Neutrophil (primary cell): ENCODE results near the gene COL15A1.

Experiments used
- H3K27ac ChIP-seq: fragments of 200-600 bp; sonication (generic); 2 replicates; pipeline ENCODE4 v1.5.1; 2016; ENCODE audit warnings: mild to moderate bottlenecking, moderate library complexity
- H3K27me3 ChIP-seq: fragments of 200-600 bp; sonication (generic); 2 replicates; pipeline ENCODE4 v1.6.0; 2016; ENCODE audit warnings: mild to moderate bottlenecking
- H3K36me3 ChIP-seq: fragments of 200-600 bp; sonication (generic); 2 replicates; pipeline ENCODE4 v1.5.1; 2017
- H3K4me1 ChIP-seq, 2 experiments: fragments of 200-600 bp in 1 of 2; sonication (generic) in 1 of 2; 1 replicate in 1 of 2; 2 replicates in 1 of 2; pipeline versions ENCODE4 v1.5.1 to v1.6.1; 2013 to 2016; ENCODE audit warnings: low read depth in 1 of 2, low read length in 1 of 2, mild to moderate bottlenecking in 1 of 2, moderate library complexity in 1 of 2; ENCODE audit not compliant: control insufficient read depth in 1 of 2, insufficient read depth in 1 of 2
- H3K4me3 ChIP-seq, 2 experiments: fragments of 200-600 bp in 1 of 2; sonication (generic) in 1 of 2; 1 replicate in 1 of 2; 2 replicates in 1 of 2; pipeline ENCODE4 v1.5.1; 2013 to 2016; ENCODE audit warnings: low read depth in 1 of 2, low read length in 1 of 2, mild to moderate bottlenecking in 1 of 2, moderate library complexity in 1 of 2
- H3K9me3 ChIP-seq: fragments of 200-600 bp; sonication (generic); 2 replicates; pipeline ENCODE4 v1.5.1; 2016
- TF ChIP-seq, protein P1 (sequence below): fragments of 200-600 bp; sonication (generic); IDR thresholded peaks from 2 replicates; pipeline ENCODE4 v1.5.1; 2016; ENCODE audit warnings: antibody characterized with exemption

The COL15A1 gene

DNA sequence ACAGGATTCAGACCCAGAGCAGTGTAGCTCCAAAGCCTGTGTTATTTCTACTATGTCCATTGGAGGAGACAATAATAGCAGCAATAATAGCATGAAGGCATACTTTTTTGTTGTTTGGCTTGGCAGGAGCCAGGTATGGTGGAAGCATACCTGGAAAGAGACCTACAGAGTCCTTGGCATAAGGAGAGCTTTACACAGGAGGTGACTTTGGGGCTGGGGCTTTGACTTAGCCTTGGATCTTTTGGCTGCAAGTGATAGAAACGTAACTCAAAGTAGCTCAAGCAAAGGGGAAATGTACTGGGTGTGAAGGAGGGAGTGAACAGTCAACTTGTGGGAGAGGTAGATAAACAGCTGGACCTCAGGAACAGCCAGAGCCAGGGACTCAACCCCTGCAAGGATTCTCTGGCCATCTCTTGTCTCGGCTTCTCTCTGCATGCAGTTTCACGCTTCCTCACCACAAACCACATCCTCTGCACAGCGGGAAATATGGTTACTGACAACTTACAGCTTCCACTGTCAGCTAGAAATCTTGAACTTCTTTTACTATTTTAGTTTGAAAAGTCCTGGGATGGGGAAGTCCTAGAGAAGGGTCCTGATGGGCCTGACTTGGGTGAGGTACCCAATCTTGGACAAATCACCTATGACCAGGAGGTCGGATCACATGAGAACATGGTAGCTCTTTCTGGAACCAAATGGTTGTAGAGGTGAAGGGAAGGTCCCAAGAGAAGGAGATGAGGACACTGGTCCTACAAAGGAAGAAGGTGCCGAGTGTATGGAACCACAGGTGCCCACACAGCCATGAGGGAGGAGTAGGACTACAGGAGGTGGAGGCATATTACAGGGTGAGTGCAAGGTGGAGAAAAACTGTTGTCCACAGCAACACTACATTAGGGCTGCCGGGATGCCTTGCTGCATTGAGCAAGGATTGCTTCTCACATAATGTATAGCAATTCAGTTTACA is 114.2 kb downstream of the COL15A1 start:
- peak overlapping the region; percentile 31 to 44 for H3K4me3 ChIP-seq
- no peaks in the 10 kb centered on the region for H3K9me3 ChIP-seq
- no peaks in the 10 kb centered on the region for H3K36me3 ChIP-seq
- H3K4me1 ChIP-seq: peaks cover 43 to 47% of the 10 kb centered on the region in 2 experiments
- TF ChIP-seq, protein P1, sequence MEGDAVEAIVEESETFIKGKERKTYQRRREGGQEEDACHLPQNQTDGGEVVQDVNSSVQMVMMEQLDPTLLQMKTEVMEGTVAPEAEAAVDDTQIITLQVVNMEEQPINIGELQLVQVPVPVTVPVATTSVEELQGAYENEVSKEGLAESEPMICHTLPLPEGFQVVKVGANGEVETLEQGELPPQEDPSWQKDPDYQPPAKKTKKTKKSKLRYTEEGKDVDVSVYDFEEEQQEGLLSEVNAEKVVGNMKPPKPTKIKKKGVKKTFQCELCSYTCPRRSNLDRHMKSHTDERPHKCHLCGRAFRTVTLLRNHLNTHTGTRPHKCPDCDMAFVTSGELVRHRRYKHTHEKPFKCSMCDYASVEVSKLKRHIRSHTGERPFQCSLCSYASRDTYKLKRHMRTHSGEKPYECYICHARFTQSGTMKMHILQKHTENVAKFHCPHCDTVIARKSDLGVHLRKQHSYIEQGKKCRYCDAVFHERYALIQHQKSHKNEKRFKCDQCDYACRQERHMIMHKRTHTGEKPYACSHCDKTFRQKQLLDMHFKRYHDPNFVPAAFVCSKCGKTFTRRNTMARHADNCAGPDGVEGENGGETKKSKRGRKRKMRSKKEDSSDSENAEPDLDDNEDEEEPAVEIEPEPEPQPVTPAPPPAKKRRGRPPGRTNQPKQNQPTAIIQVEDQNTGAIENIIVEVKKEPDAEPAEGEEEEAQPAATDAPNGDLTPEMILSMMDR: no peak
- peaks cover 38% of the 10 kb centered on the region for H3K27me3 ChIP-seq
- H3K27ac ChIP-seq: peak overlapping the region; percentile 92

DNA sequence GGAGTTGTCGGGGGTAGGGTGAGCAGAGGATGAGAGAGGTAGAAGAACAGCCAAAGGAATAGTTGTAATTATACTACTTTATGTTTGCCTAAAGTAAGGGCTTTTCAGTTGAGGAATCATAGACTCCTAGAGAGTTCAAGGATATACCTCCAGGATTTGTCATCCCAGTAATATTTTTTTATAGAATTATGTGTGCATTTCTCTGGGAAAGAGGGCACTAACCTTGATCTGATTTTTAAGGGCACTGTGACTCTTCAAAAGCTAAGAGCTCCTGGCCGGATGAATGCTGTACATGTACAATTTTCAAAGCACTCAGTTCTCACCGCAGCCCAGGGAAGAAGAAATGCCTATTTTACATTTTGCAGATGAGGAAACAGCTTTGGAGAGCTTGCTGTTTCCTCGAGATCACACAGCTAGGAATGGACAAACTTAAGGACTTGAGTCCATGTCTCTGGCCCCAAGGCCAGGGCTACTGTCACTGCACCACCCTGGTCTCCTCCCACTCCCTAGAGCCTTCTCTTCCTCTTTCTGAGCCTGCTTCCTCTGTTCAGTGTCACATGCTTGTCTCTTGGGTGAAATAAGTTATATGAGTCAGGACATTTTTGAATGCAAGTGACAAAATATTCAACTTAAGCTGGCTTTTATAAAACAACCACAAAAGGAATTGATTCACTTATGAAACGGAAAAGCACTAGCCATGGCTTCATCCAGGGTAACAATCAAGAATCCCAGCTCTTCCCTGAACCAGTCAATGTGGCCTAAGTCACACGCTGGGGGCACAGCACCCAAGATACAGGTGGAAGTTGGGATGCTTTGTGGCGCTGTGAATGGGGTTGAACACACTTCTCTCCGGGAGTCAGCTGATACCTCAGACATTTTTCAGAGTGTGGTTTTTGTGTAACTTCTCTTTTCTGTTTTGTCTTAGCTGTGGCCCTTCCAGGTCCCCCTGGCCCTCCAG is 115.5 kb downstream of the COL15A1 start:
- H3K4me3 ChIP-seq: peak overlapping the region; percentile 31 to 44
- no peaks in the 10 kb centered on the region for H3K9me3 ChIP-seq
- peaks cover 43 to 50% of the 10 kb centered on the region in 2 experiments for H3K4me1 ChIP-seq
- no peaks in the 10 kb centered on the region for H3K36me3 ChIP-seq
- TF ChIP-seq, protein P1: no peak
- H3K27ac ChIP-seq: peak overlapping the region; percentile 92
- peaks cover 33% of the 10 kb centered on the region for H3K27me3 ChIP-seq

DNA sequence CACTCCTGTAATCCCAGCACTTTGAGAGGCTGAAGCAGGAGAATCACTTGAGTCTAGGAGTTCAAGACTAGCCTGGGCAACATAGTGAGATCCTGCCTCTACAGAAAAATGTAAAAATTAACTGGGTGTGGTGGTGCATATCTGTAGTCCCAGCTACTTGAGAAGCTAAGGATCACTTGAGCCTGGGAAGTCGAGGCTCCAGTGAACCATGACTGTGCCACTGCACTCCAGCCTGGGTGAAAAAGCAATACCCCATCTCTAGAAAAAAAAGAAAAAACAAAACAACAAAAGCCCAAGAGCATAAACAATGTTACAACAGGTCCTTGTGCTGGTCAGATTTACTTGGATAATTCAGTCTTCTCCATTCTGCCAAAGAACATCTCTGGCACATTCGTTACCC is 116.9 kb downstream of the COL15A1 start:
- no peak overlapping the region for H3K4me3 ChIP-seq
- no peaks in the 10 kb centered on the region for H3K36me3 ChIP-seq
- TF ChIP-seq, protein P1: no peak
- peak overlapping the region; percentile 92 for H3K27ac ChIP-seq
- peaks cover 28% of the 10 kb centered on the region for H3K27me3 ChIP-seq
- no peaks in the 10 kb centered on the region for H3K9me3 ChIP-seq
- peaks cover 43 to 50% of the 10 kb centered on the region in 2 experiments for H3K4me1 ChIP-seq

GRCh38 chr9:99062549-99062948 is 118.8 kb downstream of the COL15A1 start:
- TF ChIP-seq, protein P1: no peak
- no peaks in the 10 kb centered on the region for H3K36me3 ChIP-seq
- no peak overlapping the region for H3K4me3 ChIP-seq
- H3K27ac ChIP-seq: no peak overlapping the region
- peaks cover 28 to 34% of the 10 kb centered on the region in 2 experiments for H3K4me1 ChIP-seq
- H3K9me3 ChIP-seq: no peaks in the 10 kb centered on the region
- peaks cover 28% of the 10 kb centered on the region for H3K27me3 ChIP-seq

DNA sequence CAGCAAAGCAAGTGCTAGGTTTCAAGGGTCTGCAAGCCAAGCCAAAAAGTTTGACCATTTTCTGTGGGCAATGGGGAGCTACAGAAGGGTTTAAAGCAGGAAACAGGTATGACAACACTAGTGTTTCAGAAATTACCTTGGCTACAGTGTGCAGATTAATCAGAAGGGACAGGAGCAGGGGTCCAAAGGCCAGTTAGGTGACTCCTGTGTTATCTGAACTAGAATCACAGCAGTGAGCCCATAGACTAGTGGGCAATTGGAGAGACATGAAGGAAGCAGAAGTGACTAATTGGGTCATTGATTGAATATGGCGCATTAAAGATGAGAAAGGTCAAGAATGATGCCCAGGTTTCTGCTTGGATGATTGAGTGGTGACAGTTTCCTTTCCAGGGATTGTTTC is 119.8 kb downstream of the COL15A1 start:
- peaks cover 28% of the 10 kb centered on the region for H3K27me3 ChIP-seq
- no peaks in the 10 kb centered on the region for H3K9me3 ChIP-seq
- H3K36me3 ChIP-seq: no peaks in the 10 kb centered on the region
- H3K27ac ChIP-seq: no peak overlapping the region
- H3K4me3 ChIP-seq: no peak overlapping the region
- H3K4me1 ChIP-seq: peaks cover 19 to 24% of the 10 kb centered on the region in 2 experiments
- TF ChIP-seq, protein P1: no peak
